Hypothalamus (tissue), 51 donors: Measurements from ENCODE around the gene ARMC9.

Source experiments
- DNase-seq, 51 donors: peaks; one replicate each; lab custom pipeline; 2025; lab: John Stamatoyannopoulos, UW

The ARMC9 gene

GRCh38 chr2:231357931-231358330, 159.5 kb downstream of the ARMC9 start:
- no peak for DNase-seq

GRCh38 chr2:231359441-231359840, 161.0 kb downstream of the ARMC9 start:
- DNase-seq = no peak

DNA sequence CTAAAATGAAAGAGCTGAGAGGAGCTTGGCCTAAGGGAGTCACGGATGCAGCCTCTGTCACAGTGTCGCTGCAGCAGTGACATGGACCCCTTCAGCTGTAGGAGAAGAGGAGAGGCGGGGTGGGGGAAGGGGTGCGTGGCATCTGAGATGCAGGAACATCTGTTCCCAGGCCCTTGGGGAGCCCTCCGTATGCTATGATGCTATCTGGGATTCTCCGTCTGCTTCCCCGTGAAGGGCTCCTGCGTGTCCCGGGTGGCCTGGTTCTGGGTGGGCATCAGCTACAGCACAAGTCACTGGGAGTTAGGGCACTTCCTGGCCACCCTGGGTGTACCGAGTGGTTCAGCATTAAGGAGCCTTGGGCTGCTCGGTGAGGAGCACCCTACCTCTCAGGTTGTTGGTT, 161.5 kb downstream of the ARMC9 start:
- no peak for DNase-seq

GRCh38 chr2:231360401-231360800, 162.0 kb downstream of the ARMC9 start:
- DNase-seq = no peak

- no peak for DNase-seq
These were observed 162.5 kb downstream of the ARMC9 start for GRCh38 chr2:231360881-231361371.

- no peak for DNase-seq
These were observed 163.5 kb downstream of the ARMC9 start for GRCh38 chr2:231361701-231362554.

- DNase-seq = no peak
These were observed 164.2 kb downstream of the ARMC9 start for GRCh38 chr2:231362555-231363184.

GRCh38 chr2:231364061-231364460, 165.6 kb downstream of the ARMC9 start:
- DNase-seq = no peak

- DNase-seq = peak in 27 of 51 donors; percentile 15 to 80 (median 52)
These were observed 166.8 kb downstream of the ARMC9 start for GRCh38 chr2:231364961-231365810.

DNA sequence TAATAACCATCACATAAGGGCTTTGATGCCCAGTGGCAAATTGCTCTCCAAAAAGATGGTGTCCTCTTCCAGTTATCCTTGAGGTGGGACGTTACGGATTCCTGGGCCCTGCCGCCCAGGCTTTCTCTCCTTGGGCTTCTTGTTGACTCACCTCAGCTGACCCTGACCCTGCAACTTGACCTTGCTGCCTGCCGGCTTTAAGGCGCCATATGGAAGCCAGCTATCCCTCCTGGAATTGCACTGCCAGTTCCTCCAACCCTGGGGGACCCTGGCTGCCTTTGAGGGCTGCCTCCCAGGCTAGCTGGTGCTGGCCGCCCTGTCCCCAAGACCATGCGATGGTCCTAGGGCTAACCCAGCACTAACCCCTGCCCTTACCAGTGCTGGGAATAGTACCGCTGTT, 168.7 kb downstream of the ARMC9 start:
- DNase-seq = no peak

DNA sequence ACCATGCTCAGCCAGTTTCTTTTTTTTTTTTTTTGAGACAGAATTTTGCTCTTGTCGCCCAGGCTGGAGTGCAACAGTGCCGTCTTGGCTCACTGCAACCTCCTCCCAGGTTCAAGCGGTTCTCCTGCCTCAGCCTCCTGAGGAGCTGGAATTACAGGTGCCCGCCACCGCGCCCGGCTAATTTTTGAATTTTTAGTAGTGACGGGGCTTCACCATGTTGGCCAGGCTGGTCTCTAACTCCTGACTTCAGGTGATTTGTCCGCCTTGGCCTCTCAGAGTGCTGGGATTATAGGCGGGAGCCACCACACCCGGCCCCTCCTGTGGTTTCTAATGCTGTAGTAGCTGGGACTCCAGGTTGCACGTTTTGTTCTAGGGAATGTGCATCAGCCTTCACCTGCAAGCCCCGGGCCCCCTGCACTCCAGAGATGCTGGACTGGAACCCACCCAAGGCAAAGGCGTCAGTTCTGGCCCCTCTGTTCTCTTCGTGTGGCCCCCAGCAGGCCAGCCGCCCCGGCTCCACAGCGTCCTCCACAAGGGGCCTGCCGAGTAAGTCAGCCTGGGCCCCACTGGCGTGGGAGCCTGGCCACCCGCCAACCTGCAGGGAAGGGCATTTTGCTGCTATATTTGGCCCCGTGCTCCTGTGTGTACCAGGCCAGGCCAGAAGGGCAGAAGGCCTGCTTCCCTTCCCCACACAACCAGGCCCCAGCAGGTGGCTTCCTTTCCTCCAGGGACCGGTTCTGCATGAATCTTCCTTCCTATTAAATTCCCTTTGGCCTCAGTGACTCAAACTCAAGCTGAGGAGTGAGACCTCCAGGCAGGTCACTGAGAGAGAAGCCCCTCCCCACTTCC, 171.4 kb downstream of the ARMC9 start:
- no peak for DNase-seq

GRCh38 chr2:231370429-231370748, 172.0 kb downstream of the ARMC9 start:
- DNase-seq = no peak

DNA sequence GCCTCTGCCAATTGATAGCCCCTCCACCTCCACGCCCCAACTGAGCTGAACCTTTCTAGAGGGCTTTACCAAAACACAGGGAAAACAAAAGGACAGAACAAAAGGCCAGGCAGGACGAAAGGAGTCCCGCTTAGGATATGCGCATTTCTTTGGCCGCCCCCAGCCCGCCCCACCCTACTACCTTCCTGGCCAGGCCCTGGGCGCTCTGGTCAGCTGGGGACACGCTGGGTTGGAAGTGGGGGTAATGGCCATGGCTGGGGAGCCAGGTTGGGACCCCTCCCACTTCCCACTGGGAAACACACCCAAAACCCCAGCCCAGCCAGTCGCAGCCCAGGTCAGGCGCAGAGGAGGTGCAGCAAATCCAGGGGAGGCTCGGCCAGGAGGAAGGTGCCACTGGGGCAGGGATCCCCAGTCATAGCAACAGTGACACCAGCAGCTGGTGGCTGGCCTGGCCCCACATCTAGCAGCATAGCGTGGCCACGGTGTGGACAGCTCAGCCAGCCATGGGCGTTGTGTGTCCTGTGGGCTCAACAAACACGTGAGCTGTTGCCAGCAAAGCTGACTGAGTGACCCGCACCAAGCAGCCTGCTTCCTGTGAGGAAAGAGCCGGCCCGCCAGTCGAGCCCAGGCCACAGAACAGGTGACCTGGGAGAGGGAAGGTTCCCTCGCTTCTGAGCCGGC, 172.5 kb downstream of the ARMC9 start:
- DNase-seq = peak in 3 of 51 donors; percentile 50 to 64 (median 60)

- DNase-seq = peak in 31 of 51 donors; percentile 20 to 79 (median 50)
These were observed 173.1 kb downstream of the ARMC9 start for GRCh38 chr2:231371430-231372054.

GRCh38 chr2:231372326-231372725, 173.9 kb downstream of the ARMC9 start:
- DNase-seq = no peak

GRCh38 chr2:231373184-231373583, 174.8 kb downstream of the ARMC9 start:
- DNase-seq = no peak

DNA sequence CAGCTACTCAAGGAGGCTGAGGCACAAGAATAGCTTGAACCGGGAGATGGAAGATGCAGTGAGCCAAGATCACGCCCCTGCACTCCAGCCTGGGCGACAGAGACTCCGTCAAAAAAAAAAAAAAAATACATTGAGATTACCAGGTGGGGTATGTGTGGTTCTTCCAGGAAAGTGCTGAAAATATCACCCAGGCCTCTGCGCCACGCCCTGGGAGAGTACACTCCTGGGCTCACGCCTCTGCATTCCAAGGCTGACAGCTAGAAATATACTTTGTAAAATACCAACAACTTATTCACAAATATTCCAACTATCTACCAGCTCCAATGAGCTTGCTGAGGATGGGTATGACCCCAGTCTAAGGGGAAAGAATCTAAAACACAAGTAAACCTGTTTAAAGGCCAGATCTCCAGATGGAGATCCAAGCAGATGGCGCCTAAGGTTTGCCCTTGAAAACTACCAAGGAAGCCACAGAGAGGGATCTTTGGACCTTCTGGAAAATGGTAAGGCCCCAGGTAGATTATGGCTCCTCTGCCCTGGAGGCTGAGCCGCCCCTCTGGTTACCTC, 175.4 kb downstream of the ARMC9 start:
- DNase-seq = no peak

- DNase-seq = no peak
These were observed 176.3 kb downstream of the ARMC9 start for GRCh38 chr2:231374771-231375170.
